H9 (cell line): ENCODE results near the gene PYGB. TPM values are rescaled to one million over a fixed set of nuclear protein-coding genes. Genes with fewer than 3 reads are reported as not detected.

ENCODE experiments used
- DNase-seq: peaks from one replicate; pipeline ENCODE4 v3.0.0-alpha.2; 2017
- H2AFZ ChIP-seq: one replicate; pipeline ENCODE4 v1.6.1; 2013; ENCODE audit warnings: mild to moderate bottlenecking, low read length, control low read depth, moderate library complexity
- H2AK5ac ChIP-seq: 2 replicates; pipeline ENCODE4 v1.6.1; 2013; ENCODE audit warnings: low read length, control low read depth, mixed read lengths; ENCODE audit not compliant: insufficient read length
- H2BK120ac ChIP-seq: one replicate; pipeline ENCODE4 v1.6.1; 2013; ENCODE audit warnings: low read depth, mild to moderate bottlenecking, low read length, control low read depth, inconsistent platforms; ENCODE audit not compliant: poor library complexity, severe bottlenecking
- H2BK12ac ChIP-seq: 2 replicates; pipeline ENCODE4 v1.6.1; 2013; ENCODE audit warnings: low read length, control low read depth, mixed read lengths, low read depth; ENCODE audit not compliant: insufficient read length
- H2BK15ac ChIP-seq: 2 replicates; pipeline ENCODE4 v1.6.1; 2013; ENCODE audit warnings: low read depth, low read length, control low read depth
- H2BK20ac ChIP-seq: one replicate; pipeline ENCODE4 v1.6.1; 2013; ENCODE audit warnings: low read depth, mild to moderate bottlenecking, low read length, control low read depth, inconsistent platforms; ENCODE audit not compliant: poor library complexity, severe bottlenecking
- H2BK5ac ChIP-seq: 2 replicates; pipeline ENCODE4 v1.6.1; 2013; ENCODE audit warnings: low read length, control low read depth, mixed read lengths; ENCODE audit not compliant: insufficient read length
- H3K14ac ChIP-seq: 2 replicates; pipeline ENCODE4 v1.6.1; 2013; ENCODE audit warnings: low read length, control low read depth; ENCODE audit not compliant: insufficient read depth
- H3K18ac ChIP-seq: 2 replicates; pipeline ENCODE4 v1.6.1; 2013; ENCODE audit warnings: low read depth, mild to moderate bottlenecking, mixed read lengths, low read length, control low read depth; ENCODE audit not compliant: insufficient read length
- H3K23ac ChIP-seq: 2 replicates; pipeline ENCODE4 v1.6.1; 2013; ENCODE audit warnings: low read length, control low read depth, mixed read lengths, low read depth; ENCODE audit not compliant: insufficient read length
- H3K23me2 ChIP-seq: 2 replicates; pipeline ENCODE4 v1.6.1; 2013; ENCODE audit warnings: low read depth, mild to moderate bottlenecking, mixed read lengths, low read length, control low read depth; ENCODE audit not compliant: insufficient read length, poor library complexity, severe bottlenecking
- H3K27ac ChIP-seq: 2 replicates; pipeline ENCODE4 v1.5.1; 2013; ENCODE audit warnings: low read length, control low read depth, mixed read lengths, low read depth; ENCODE audit not compliant: insufficient read length
- H3K27me3 ChIP-seq: 2 replicates; pipeline ENCODE4 v1.6.1; 2013; ENCODE audit warnings: low read length, control low read depth, inconsistent platforms; ENCODE audit not compliant: insufficient read depth
- H3K4ac ChIP-seq: 2 replicates; pipeline ENCODE4 v1.6.1; 2013; ENCODE audit warnings: low read depth, mild to moderate bottlenecking, control low read depth, inconsistent platforms, low read length, moderate library complexity
- H3K4me1 ChIP-seq: 2 replicates; pipeline ENCODE4 v1.6.1; 2013; ENCODE audit warnings: low read length, control low read depth, inconsistent platforms; ENCODE audit not compliant: insufficient read depth
- H3K4me2 ChIP-seq: 2 replicates; pipeline ENCODE4 v1.6.1; 2013; ENCODE audit warnings: low read length, control low read depth, mixed read lengths; ENCODE audit not compliant: insufficient read length, insufficient read depth
- H3K56ac ChIP-seq: 2 replicates; pipeline ENCODE4 v1.6.1; 2013; ENCODE audit warnings: low read depth, mild to moderate bottlenecking, mixed read lengths, low read length, control low read depth; ENCODE audit not compliant: insufficient read length
- H3K79me1 ChIP-seq: 2 replicates; pipeline ENCODE4 v1.6.1; 2013; ENCODE audit warnings: low read depth, mild to moderate bottlenecking, moderate library complexity, low read length, control low read depth, inconsistent platforms; ENCODE audit not compliant: insufficient read depth, poor library complexity, severe bottlenecking
- H3K79me2 ChIP-seq: 2 replicates; pipeline ENCODE4 v1.6.1; 2013; ENCODE audit warnings: low read length, control low read depth, inconsistent platforms; ENCODE audit not compliant: insufficient read depth
- H3K9ac ChIP-seq: 2 replicates; pipeline ENCODE4 v1.6.1; 2013; ENCODE audit warnings: low read length, control low read depth, mixed read lengths; ENCODE audit not compliant: insufficient read length; ENCODE audit errors: extremely low read depth
- H3K9me3 ChIP-seq: one replicate; pipeline ENCODE4 v1.6.1; 2013; ENCODE audit warnings: low read depth, low read length, inconsistent platforms; ENCODE audit not compliant: control insufficient read depth
- H3T11ph ChIP-seq: one replicate; pipeline ENCODE4 v1.6.1; 2013; ENCODE audit warnings: mild to moderate bottlenecking, low read length, control low read depth, inconsistent platforms
- H4K20me1 ChIP-seq: one replicate; pipeline ENCODE4 v1.6.1; 2013; ENCODE audit not compliant: control insufficient read depth, insufficient read length, insufficient read depth
- H4K5ac ChIP-seq: 2 replicates; pipeline ENCODE4 v1.6.1; 2013; ENCODE audit warnings: low read depth, mild to moderate bottlenecking, mixed read lengths, low read length, control low read depth; ENCODE audit not compliant: insufficient read length
- H4K8ac ChIP-seq: replicated peaks from 2 replicates; pipeline ENCODE4 v1.6.1; 2013; ENCODE audit warnings: low read length, control low read depth, mixed read lengths, low read depth; ENCODE audit not compliant: insufficient read length
- H4K91ac ChIP-seq: 2 replicates; pipeline ENCODE4 v1.6.1; 2013; ENCODE audit warnings: low read depth, mild to moderate bottlenecking, moderate library complexity, mixed read lengths, low read length, control low read depth; ENCODE audit not compliant: insufficient read length
- H3K27ac Mint-ChIP-seq, 3 experiments: 2 replicates in 2 of 3; 3 replicates in 1 of 3; pipeline ENCODE4 v1.8.0; 2020 to 2021; ENCODE audit warnings: mixed read lengths in 3 of 3, mild to moderate bottlenecking in 1 of 3, moderate library complexity in 1 of 3
- H3K27me3 Mint-ChIP-seq: 2 replicates; pipeline ENCODE4 v1.8.0; 2021; ENCODE audit warnings: low read depth, mild to moderate bottlenecking, moderate library complexity, mixed read lengths
- H3K36me3 Mint-ChIP-seq, 3 experiments: 2 replicates in 2 of 3; 3 replicates in 1 of 3; pipeline ENCODE4 v1.8.0; 2020 to 2021; ENCODE audit warnings: low read depth in 3 of 3, mixed read lengths in 3 of 3; ENCODE audit not compliant: insufficient read depth in 1 of 3
- H3K4me1 Mint-ChIP-seq, 2 experiments: 2 replicates each; pipeline ENCODE4 v1.8.0; 2020; ENCODE audit warnings: mixed read lengths in 2 of 2
- H3K4me3 Mint-ChIP-seq, 2 experiments: 2 replicates in 1 of 2; 3 replicates in 1 of 2; pipeline ENCODE4 v1.8.0; 2020 to 2021; ENCODE audit warnings: mild to moderate bottlenecking in 2 of 2, mixed read lengths in 2 of 2, moderate library complexity in 1 of 2
- H3K9me3 Mint-ChIP-seq, 2 experiments: 2 replicates in 1 of 2; 3 replicates in 1 of 2; pipeline ENCODE4 v1.8.0; 2020; ENCODE audit warnings: mild to moderate bottlenecking in 2 of 2, mixed read lengths in 2 of 2, moderate library complexity in 1 of 2
- WGBS: extraction: QIAGEN DNeasy Blood & Tissue Kit; methylation state at CpG from one replicate; pipeline ENCODE4 v1.1.7; 2013; ENCODE audit warnings: missing lambda C conversion rate, low lambda C conversion rate, mixed read lengths; ENCODE audit not compliant: insufficient read length; ENCODE audit errors: extremely low coverage; 5-methylcytosine and 5-hydroxymethylcytosine counted together
- total RNA-seq: library from RNA; stranded (reverse); gene quantifications from 2 replicates; pipeline ENCODE4 v1.2.1, GENCODE V29; 2021
- TF ChIP-seq, protein P1 (sequence below): fragments of 200-600 bp; sonication (generic); conservative IDR thresholded peaks from 3 replicates; pipeline ENCODE4 v1.8.0; 2021; ENCODE audit warnings: antibody characterized with exemption, mild to moderate bottlenecking

The PYGB gene
- total RNA-seq, 1 experiment from 2014 or later: 46.9 TPM

DNA sequence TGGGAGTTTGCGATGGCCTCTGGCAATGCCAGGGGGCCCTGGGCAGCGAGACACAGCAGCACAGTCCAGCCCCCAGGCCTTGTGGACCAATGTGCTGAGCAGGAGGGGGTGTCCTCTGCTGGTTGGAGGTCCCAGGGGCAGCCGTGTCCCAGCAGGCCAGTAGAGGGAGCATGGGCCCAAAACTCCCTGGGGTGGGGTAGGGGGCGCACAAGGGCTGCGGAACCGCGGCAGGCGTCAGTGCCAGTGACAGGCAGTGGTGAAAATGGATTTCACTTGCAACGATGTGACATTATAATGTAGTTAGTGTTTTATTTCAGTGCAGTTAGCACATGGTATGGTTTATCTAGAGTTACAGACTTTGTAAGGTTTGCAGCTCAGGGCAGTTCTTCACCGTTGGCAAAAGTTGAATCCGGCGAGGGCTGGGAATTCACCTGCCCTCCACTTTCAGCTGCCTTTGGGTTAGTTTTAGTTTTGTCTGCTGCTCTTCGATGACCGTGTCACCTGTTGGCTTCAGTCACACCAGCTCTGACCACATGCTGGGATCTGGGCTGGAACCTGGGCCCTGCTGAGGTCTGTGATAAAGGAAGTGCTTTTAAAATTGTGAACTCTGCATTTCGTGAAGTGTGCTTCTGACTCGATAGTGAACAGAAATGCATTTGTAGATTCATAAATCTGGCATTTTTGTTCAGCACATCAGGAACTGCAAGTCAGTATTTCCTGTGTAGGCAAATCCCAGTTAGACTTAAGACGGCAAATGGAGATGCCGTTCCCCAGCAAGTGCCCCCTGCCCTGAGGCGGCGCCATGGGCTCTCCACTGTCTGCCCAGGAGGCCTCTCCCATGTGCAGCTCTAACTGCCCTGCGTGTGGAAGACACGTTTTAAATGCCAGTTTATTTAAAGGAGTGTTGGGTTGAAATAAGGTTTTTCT, 46.8 kb downstream of the PYGB start:
- H3K9me3 Mint-ChIP-seq: no peaks in the 10 kb centered on the region
- H3K23me2 ChIP-seq: no peaks in the 10 kb centered on the region
- H3K27me3 ChIP-seq: no peaks in the 10 kb centered on the region
- peak; percentile 87 for DNase-seq
- no peak overlapping the region for H3K4me2 ChIP-seq
- H3K36me3 Mint-ChIP-seq: peaks cover 0 to 42% (median 18%) of the 10 kb centered on the region in 3 experiments; a peak in 6 of 7 replicates
- WGBS: no CpG with 5 or more reads among the region's 22 CpGs
- H2AK5ac ChIP-seq: no peak overlapping the region
- H4K20me1 ChIP-seq: no peaks in the 10 kb centered on the region
- no peaks in the 10 kb centered on the region for H3K9me3 ChIP-seq
- no peak overlapping the region for H3T11ph ChIP-seq
- H2BK12ac ChIP-seq: no peak overlapping the region
- no peak overlapping the region for H4K91ac ChIP-seq
- H2BK15ac ChIP-seq: no peak overlapping the region
- H3K79me1 ChIP-seq: no peaks in the 10 kb centered on the region
- H4K5ac ChIP-seq: no peak overlapping the region
- H3K18ac ChIP-seq: no peak overlapping the region
- H3K27me3 Mint-ChIP-seq: no peaks in the 10 kb centered on the region; the same call in 1 of the 2 replicates
- no peak overlapping the region for H3K14ac ChIP-seq
- no peaks in the 10 kb centered on the region; the same call in 1 of the 2 replicates for H3K4me1 ChIP-seq
- no peak overlapping the region for H2AFZ ChIP-seq
- H3K4ac ChIP-seq: no peak overlapping the region
- no peak overlapping the region for H3K23ac ChIP-seq
- no peak overlapping the region for H2BK20ac ChIP-seq
- peaks cover 14 to 21% of the 10 kb centered on the region in 2 experiments; a peak in 2 of 4 replicates for H3K4me1 Mint-ChIP-seq
- H3K27ac ChIP-seq: no peak overlapping the region
- no peak overlapping the region for H3K4me3 Mint-ChIP-seq
- TF ChIP-seq, protein P1, sequence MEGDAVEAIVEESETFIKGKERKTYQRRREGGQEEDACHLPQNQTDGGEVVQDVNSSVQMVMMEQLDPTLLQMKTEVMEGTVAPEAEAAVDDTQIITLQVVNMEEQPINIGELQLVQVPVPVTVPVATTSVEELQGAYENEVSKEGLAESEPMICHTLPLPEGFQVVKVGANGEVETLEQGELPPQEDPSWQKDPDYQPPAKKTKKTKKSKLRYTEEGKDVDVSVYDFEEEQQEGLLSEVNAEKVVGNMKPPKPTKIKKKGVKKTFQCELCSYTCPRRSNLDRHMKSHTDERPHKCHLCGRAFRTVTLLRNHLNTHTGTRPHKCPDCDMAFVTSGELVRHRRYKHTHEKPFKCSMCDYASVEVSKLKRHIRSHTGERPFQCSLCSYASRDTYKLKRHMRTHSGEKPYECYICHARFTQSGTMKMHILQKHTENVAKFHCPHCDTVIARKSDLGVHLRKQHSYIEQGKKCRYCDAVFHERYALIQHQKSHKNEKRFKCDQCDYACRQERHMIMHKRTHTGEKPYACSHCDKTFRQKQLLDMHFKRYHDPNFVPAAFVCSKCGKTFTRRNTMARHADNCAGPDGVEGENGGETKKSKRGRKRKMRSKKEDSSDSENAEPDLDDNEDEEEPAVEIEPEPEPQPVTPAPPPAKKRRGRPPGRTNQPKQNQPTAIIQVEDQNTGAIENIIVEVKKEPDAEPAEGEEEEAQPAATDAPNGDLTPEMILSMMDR: peak; percentile 97
- no peak overlapping the region for H2BK120ac ChIP-seq
- H3K79me2 ChIP-seq: no peaks in the 10 kb centered on the region
- H3K27ac Mint-ChIP-seq: peak overlapping the region in 1 of 3 experiments; percentile 18; a peak in 1 of 7 replicates
- no peak overlapping the region for H3K9ac ChIP-seq
- H4K8ac ChIP-seq: no peak overlapping the region
- no peak overlapping the region for H3K56ac ChIP-seq
- H2BK5ac ChIP-seq: no peak overlapping the region
